GM19397 (cell line): ENCODE data around the gene STRN.
"Not testable (repeated sequence)": the region's sequence is repeated elsewhere in the genome, so short reads cannot be mapped to it uniquely, and the experiment has no call there.

Experiments used
- ATAC-seq: cut with Tn5 transposase; IDR thresholded peaks from one replicate; pipeline ENCODE4 v1.9.1; 2021; ENCODE audit warnings: mild to moderate bottlenecking, moderate library complexity; ENCODE audit not compliant: unreplicated experiment

Gene STRN

GRCh38 chr2:36849265-36849664 is 117.1 kb downstream of the STRN start:
- ATAC-seq, result no peak

GRCh38 chr2:36843838-36844237 is 122.5 kb downstream of the STRN start:
- ATAC-seq, result no peak

GRCh38 chr2:36839976-36840617 is 126.2 kb downstream of the STRN start:
- no peak for ATAC-seq

GRCh38 chr2:36834731-36835524 is 131.4 kb downstream of the STRN start:
- ATAC-seq, result no peak

- no peak for ATAC-seq
These were observed 132.1 kb downstream of the STRN start for GRCh38 chr2:36834203-36834602.

- ATAC-seq, result no peak
These were observed 135.2 kb downstream of the STRN start for GRCh38 chr2:36831185-36831584.

- ATAC-seq, result not testable (repeated sequence)
These were observed 141.7 kb downstream of the STRN start for GRCh38 chr2:36824683-36825082.

GRCh38 chr2:36824273-36824672 is 142.1 kb downstream of the STRN start:
- no peak for ATAC-seq

- no peak for ATAC-seq
These were observed 142.5 kb downstream of the STRN start for GRCh38 chr2:36823862-36824261.

- ATAC-seq, result no peak
These were observed 145.3 kb downstream of the STRN start for GRCh38 chr2:36820942-36821605.

GRCh38 chr2:36819095-36819711 is 147.1 kb downstream of the STRN start:
- ATAC-seq, result no peak

- ATAC-seq, result no peak
These were observed 147.8 kb downstream of the STRN start for GRCh38 chr2:36818542-36818941.

- ATAC-seq, result no peak
These were observed 154.1 kb downstream of the STRN start for GRCh38 chr2:36812196-36812595.

GRCh38 chr2:36811071-36811470 is 155.3 kb downstream of the STRN start:
- no peak for ATAC-seq

- no peak for ATAC-seq
These were observed 157.3 kb downstream of the STRN start for GRCh38 chr2:36809069-36809445.

- no peak for ATAC-seq
These were observed 157.8 kb downstream of the STRN start for GRCh38 chr2:36808386-36809068.

GRCh38 chr2:36807223-36807886 is 159.0 kb downstream of the STRN start:
- ATAC-seq, result no peak

- ATAC-seq, result no peak
These were observed 160.6 kb downstream of the STRN start for GRCh38 chr2:36805635-36806224.

- no peak for ATAC-seq
These were observed 163.4 kb downstream of the STRN start for GRCh38 chr2:36802952-36803351.

GRCh38 chr2:36801088-36801487 is 165.2 kb downstream of the STRN start:
- no peak for ATAC-seq
